Keratinocyte (primary cell): ENCODE results near the gene ENTPD6. TPM values are rescaled to one million over a fixed set of nuclear protein-coding genes. Genes with fewer than 3 reads are reported as not detected.
A peak's percentile ranks its signal among the peaks of the same experiment; 100 is the strongest.

Experiments used
- DNase-seq: peaks from one replicate; pipeline ENCODE4 v3.0.0-alpha.2; 2011; ENCODE audit warnings: low read depth, missing footprints, low spot score
- FAIRE-seq: peaks from 2 replicates; lab custom pipeline; 2011; peaks lifted over from hg19 to GRCh38; lab: Jason Lieb, UNC
- H2AFZ ChIP-seq: 2 replicates; pipeline ENCODE4 v1.6.0; 2012; ENCODE audit warnings: low read length, control low read depth, inconsistent platforms; ENCODE audit not compliant: control insufficient read depth
- H3K27ac ChIP-seq: 2 replicates; pipeline ENCODE4 v1.5.1; 2011; ENCODE audit warnings: low read length; ENCODE audit not compliant: control insufficient read depth, insufficient read depth
- H3K27me3 ChIP-seq: 3 replicates; pipeline ENCODE4 v1.6.0; 2011; ENCODE audit warnings: low read length; ENCODE audit not compliant: control insufficient read depth, insufficient read depth; ENCODE audit errors: extremely low read depth
- H3K36me3 ChIP-seq, 2 experiments: 2 replicates in 1 of 2; 3 replicates in 1 of 2; pipeline ENCODE4 v1.5.1; 2011; ENCODE audit warnings: low read length in 2 of 2, mild to moderate bottlenecking in 1 of 2; ENCODE audit not compliant: control insufficient read depth in 2 of 2, insufficient read depth in 2 of 2; ENCODE audit errors: extremely low read depth in 1 of 2
- H3K4me1 ChIP-seq: 3 replicates; pipeline ENCODE4 v1.5.1; 2011; ENCODE audit warnings: low read length; ENCODE audit not compliant: control insufficient read depth, insufficient read depth; ENCODE audit errors: extremely low read depth
- H3K4me2 ChIP-seq: 3 replicates; pipeline ENCODE4 v1.6.0; 2011; ENCODE audit warnings: low read depth, low read length; ENCODE audit not compliant: control insufficient read depth, insufficient read depth; ENCODE audit errors: extremely low read depth
- H3K4me3 ChIP-seq, 3 experiments: fragments of 200-600 bp in 1 of 3; sonication (generic) in 1 of 3; 2 replicates in 2 of 3; 3 replicates in 1 of 3; pipeline ENCODE4 v1.5.1; 2011 to 2016; ENCODE audit warnings: low read length in 3 of 3, mild to moderate bottlenecking in 3 of 3, control low read depth in 2 of 3, inconsistent platforms in 1 of 3, low read depth in 1 of 3, mixed read lengths in 1 of 3, mixed run types in 1 of 3, moderate library complexity in 1 of 3; ENCODE audit not compliant: control insufficient read depth in 2 of 3, insufficient read depth in 2 of 3; ENCODE audit errors: extremely low read depth in 1 of 3
- H3K79me2 ChIP-seq: 2 replicates; pipeline ENCODE4 v1.6.0; 2012; ENCODE audit warnings: low read length; ENCODE audit not compliant: control insufficient read depth, insufficient read depth
- H3K9ac ChIP-seq: 3 replicates; pipeline ENCODE4 v1.6.0; 2011; ENCODE audit warnings: low read length; ENCODE audit not compliant: control insufficient read depth, insufficient read depth; ENCODE audit errors: extremely low read depth
- H3K9me1 ChIP-seq: 3 replicates; pipeline ENCODE4 v1.6.0; 2011; ENCODE audit warnings: low read length; ENCODE audit not compliant: control insufficient read depth, insufficient read depth; ENCODE audit errors: extremely low read depth
- H3K9me3 ChIP-seq: 2 replicates; pipeline ENCODE4 v1.5.1; 2012; ENCODE audit warnings: low read depth, low read length; ENCODE audit not compliant: control insufficient read depth
- H4K20me1 ChIP-seq: 3 replicates; pipeline ENCODE4 v1.6.0; 2011; ENCODE audit warnings: low read length; ENCODE audit not compliant: control insufficient read depth, insufficient read depth; ENCODE audit errors: extremely low read depth
- CTCF ChIP-seq, 3 experiments: IDR thresholded peaks in 1 of 3; conservative IDR thresholded peaks in 1 of 3; optimal IDR thresholded peaks in 1 of 3; 2 replicates in 2 of 3; 3 replicates in 1 of 3; pipeline versions ENCODE3 to v1.5.1; 2011; ENCODE audit warnings: low read length in 3 of 3, mild to moderate bottlenecking in 3 of 3, moderate library complexity in 2 of 3, control low read depth in 1 of 3, inconsistent platforms in 1 of 3; ENCODE audit not compliant: insufficient read depth in 2 of 3; ENCODE audit errors: extremely low read depth in 1 of 3
- EZH2 ChIP-seq: IDR thresholded peaks from one replicate; pipeline ENCODE4 v1.6.1; 2012; ENCODE audit warnings: inconsistent platforms, mild to moderate bottlenecking, low read length, moderate library complexity
- dilution Hi-C: fragments of 300-500 bp; cut with MboI; formaldehyde crosslinking; loops from one replicate; pipeline ENCODE4 v1.7.0; 2020; ENCODE audit warnings: low sequenced_read_pairs; ENCODE audit not compliant: extremely low pct_ligation_motif_present
- polyA plus RNA-seq, 5 experiments: library from polyadenylated mRNA; depleted of rRNA in 3 of 5; stranded (reverse) in 3 of 5; stranded (forward) in 1 of 5; unstranded in 1 of 5; fragments of >200 nt; gene quantifications; 1 replicate in 1 of 5; 2 replicates in 3 of 5; 3 replicates in 1 of 5; pipeline versions ENCODE4 v1.2.1 to v1.2.3, GENCODE V29; 2011 to 2012; ENCODE audit warnings: missing spikeins in 2 of 5, low read depth in 1 of 5, low replicate concordance in 1 of 5

The ENTPD6 gene
- polyA plus RNA-seq, 1 donor (not counting 4 experiments of a cell fraction or from before 2014, with no cell fraction given) = 57.8 TPM

- Histone ChIP-seq H3K4me2 (no peak overlapping the region), H3K9me3 (no peaks in the 10 kb centered on the region), H3K36me3 (peaks cover 13 to 15% of the 10 kb centered on the region in 2 experiments), H3K4me1 (peaks cover 30% of the 10 kb centered on the region), H2AFZ (no peak overlapping the region), H3K4me3 (no peak overlapping the region), H3K9me1 (no peaks in the 10 kb centered on the region), H4K20me1 (no peaks in the 10 kb centered on the region), H3K27me3 (no peaks in the 10 kb centered on the region), H3K9ac (no peak overlapping the region), H3K79me2 (no peaks in the 10 kb centered on the region), H3K27ac (no peak overlapping the region)
- DNase-seq (no peak), FAIRE-seq (no peak)
- dilution Hi-C loops = no loop called here
- no peak for TF ChIP-seq EZH2
- TF ChIP-seq CTCF (optimal IDR thresholded peaks at IDR 0.05 in 1 of 3, IDR thresholded peaks at IDR 0.05 in 1 of 3, conservative IDR thresholded peaks at IDR 0.05 in 1 of 3; ENCODE audit: extremely low read depth in 1 of 3, insufficient read depth in 2 of 3, low read length in 3 of 3) = no peak
Measured at GRCh38 chr20:25225642-25226432, 30.3 kb downstream of the ENTPD6 start.

GRCh38 chr20:25226433-25227316 is 31.2 kb downstream of the ENTPD6 start:
- Histone ChIP-seq H3K79me2 (no peaks in the 10 kb centered on the region), H3K4me1 (peaks cover 33% of the 10 kb centered on the region), H3K4me3 (no peak overlapping the region), H4K20me1 (no peaks in the 10 kb centered on the region), H3K27me3 (no peaks in the 10 kb centered on the region), H3K9me1 (no peaks in the 10 kb centered on the region), H3K9ac (no peak overlapping the region), H2AFZ (no peak overlapping the region), H3K4me2 (peak overlapping the region; percentile 40), H3K9me3 (no peaks in the 10 kb centered on the region), H3K36me3 (peaks cover 11 to 13% of the 10 kb centered on the region in 2 experiments), H3K27ac (no peak overlapping the region)
- no peak for DNase-seq
- dilution Hi-C loops = no loop called here
- no peak for FAIRE-seq
- TF ChIP-seq EZH2 = no peak
- no peak for TF ChIP-seq CTCF (optimal IDR thresholded peaks at IDR 0.05 in 1 of 3, IDR thresholded peaks at IDR 0.05 in 1 of 3, conservative IDR thresholded peaks at IDR 0.05 in 1 of 3; ENCODE audit: extremely low read depth in 1 of 3, insufficient read depth in 2 of 3, low read length in 3 of 3)
